Measurements from ENCODE around the gene ECM2.

The ECM2 gene

GRCh38 chr9:92467041-92467440 lies 68.7 kb downstream of the ECM2 start:
- no peak for DNase-seq (ENCODE audit: low read depth in 2 of 2)

- no peak for DNase-seq (ENCODE audit: low read depth in 2 of 2)
Observed at GRCh38 chr9:92463984-92464383, 71.8 kb downstream of the ECM2 start.

GRCh38 chr9:92463387-92463786 lies 72.4 kb downstream of the ECM2 start:
- DNase-seq (ENCODE audit: low read depth in 2 of 2) = no peak

- DNase-seq (ENCODE audit: low read depth in 2 of 2) = no peak
Observed at GRCh38 chr9:92457576-92457975, 78.2 kb downstream of the ECM2 start.

GRCh38 chr9:92455217-92455616 lies 80.6 kb downstream of the ECM2 start:
- DNase-seq (ENCODE audit: low read depth in 2 of 2) = no peak

- no peak for DNase-seq (ENCODE audit: low read depth in 2 of 2)
Observed at GRCh38 chr9:92446536-92446935, 89.3 kb downstream of the ECM2 start.

Data from stimulated activated CD8-positive, alpha-beta memory T cell treated with anti-CD3 and anti-CD28 coated beads, Interleukin-7, amount 100 ng/mL, for 1 hour (primary cell).